HG03064 (cell line): ENCODE results near the gene SLC25A14.
"Not testable (repeated sequence)": the region's sequence is repeated elsewhere in the genome, so short reads cannot be mapped to it uniquely, and the experiment has no call there.

Experiments used
- ATAC-seq: cut with Tn5 transposase; IDR thresholded peaks from one replicate; pipeline ENCODE4 v1.9.1; 2021; ENCODE audit warnings: low read depth; ENCODE audit not compliant: unreplicated experiment

The SLC25A14 gene, protein sequence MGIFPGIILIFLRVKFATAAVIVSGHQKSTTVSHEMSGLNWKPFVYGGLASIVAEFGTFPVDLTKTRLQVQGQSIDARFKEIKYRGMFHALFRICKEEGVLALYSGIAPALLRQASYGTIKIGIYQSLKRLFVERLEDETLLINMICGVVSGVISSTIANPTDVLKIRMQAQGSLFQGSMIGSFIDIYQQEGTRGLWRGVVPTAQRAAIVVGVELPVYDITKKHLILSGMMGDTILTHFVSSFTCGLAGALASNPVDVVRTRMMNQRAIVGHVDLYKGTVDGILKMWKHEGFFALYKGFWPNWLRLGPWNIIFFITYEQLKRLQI

DNA sequence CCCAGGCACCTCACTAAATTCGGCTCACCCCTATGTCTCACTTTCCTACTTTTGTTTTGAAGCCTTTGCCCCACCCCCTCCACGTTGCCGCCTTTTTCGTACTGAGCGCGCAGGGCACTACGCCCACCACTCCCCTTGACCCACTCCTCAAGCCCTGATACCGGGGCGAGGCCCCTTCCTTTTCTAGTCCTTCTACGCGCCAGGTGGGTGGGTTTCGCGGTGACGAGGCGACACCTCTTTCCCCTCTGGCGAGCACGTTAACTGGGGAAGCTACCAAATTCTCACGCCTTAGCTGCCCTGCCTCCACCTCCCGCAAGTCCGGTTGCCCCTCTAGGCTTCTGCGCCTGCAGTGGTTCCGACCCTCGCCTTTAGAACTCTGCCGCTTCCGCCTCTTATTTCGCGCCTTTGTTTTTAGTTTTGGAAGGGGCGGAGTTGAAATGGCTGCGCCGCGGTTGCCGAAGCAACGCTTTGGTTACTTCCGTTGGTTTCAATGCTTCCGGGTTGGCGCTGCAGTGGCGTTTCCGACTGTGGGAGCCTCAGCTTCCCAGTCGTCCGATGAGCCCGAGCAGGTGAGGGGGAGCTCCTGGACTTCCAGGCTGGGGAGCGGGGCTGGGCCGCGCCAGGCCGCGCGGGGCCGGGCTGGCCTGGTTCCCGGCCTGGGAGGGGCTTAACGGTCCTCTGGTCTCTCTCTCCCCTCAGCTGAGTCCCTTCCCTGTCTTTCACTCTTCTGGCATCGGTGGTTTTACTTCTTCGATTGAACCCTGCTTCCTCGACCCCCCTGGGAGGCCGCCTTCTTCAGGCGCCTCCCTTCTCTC is at the start of gene SLC25A14:
TSS of gene SLC25A14 (plus strand) at position 512 of the 815 bp plus-strand sequence. CDS start 360 bp downstream, outside the sequence.
- ATAC-seq = peak; percentile 99

GRCh38 chrX:130295519-130296296 is 44.0 kb upstream of the SLC25A14 start:
- ATAC-seq = no peak

DNA sequence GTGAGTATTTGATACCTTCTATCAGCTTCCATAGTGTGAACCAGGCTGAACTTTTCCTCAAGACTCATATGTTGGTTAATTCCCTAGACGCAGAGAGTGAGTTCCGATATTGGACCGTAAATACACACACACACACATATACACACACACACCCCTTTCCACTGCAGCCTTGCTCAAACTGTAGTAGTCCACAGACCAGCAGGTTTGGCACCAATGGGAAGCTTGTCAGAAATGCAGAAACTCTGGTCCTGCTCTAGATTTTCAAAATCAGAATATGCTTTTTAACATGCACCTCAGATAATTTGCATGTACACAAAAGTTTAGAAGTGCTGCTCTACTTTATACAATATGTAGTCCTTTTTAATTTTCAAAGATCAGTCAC is 43.4 kb upstream of the SLC25A14 start:
- no peak for ATAC-seq

GRCh38 chrX:130296743-130297142 is 43.0 kb upstream of the SLC25A14 start:
- ATAC-seq = no peak

DNA sequence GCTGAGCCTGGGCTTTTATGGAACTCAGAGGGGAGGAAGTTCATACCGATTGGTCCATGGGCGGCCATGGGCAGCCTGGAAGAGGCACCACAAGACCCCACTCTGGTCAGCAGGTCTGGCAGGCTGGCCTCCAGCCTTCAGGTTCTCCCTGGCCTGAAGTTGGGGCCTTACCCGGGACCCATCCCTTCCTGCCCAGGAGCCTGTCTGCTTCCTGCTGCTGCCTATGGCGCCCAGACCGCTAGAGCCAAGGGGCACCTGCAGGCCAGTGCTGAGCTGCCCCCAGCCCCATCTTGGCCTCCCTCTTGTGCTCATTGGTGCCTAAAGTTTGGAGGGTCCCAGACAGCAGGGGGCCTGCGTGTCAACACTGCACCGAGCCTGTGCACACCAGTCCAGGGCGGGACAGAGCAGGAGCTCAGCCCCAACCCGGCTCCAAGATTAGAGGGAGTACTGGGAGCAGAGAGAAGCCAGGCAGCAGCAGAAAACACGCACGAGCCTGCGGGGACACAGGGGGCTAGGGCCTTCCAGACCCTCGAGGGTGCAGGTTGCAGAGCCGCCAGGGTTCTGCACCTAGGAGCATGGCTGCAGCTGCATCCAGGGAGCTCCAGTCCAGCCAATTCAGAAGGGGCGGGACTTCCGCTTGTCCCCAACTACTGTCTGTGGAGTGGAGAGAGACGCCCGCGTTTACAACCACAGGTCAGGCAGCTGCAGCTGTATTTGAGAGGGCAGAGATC is 40.3 kb upstream of the SLC25A14 start:
- no peak for ATAC-seq

DNA sequence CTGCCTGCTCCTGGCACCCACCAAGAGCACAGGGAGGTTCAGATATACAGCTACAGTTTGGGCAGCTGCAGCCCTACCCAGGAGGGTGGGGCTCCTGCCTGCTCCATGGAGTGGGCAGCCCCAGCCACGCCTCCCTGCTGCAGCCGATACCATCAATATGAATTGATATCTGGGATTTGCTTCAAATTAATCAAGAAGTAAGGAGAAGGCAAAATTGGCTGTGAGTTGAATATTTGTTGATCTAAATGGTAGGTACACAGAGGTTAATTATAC is 39.8 kb upstream of the SLC25A14 start:
- ATAC-seq = no peak

DNA sequence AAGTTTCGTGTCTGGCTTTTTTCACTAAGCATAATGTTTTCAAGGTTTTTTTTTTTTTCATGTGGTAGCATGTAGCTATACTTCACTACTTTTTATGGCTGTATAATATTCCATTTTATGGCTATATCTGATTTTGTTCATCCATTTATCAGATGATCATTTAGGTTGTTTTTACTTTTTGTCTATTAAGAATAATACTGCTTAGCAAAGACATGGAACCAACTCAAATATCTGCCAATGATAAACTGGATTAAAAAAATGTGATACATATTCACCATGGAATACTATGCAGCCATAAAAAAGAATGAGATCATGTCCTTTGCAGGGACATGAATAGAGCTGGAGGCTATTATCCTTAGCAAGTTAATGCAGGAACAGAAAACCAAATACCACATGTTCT is 38.3 kb upstream of the SLC25A14 start:
- ATAC-seq = no peak

DNA sequence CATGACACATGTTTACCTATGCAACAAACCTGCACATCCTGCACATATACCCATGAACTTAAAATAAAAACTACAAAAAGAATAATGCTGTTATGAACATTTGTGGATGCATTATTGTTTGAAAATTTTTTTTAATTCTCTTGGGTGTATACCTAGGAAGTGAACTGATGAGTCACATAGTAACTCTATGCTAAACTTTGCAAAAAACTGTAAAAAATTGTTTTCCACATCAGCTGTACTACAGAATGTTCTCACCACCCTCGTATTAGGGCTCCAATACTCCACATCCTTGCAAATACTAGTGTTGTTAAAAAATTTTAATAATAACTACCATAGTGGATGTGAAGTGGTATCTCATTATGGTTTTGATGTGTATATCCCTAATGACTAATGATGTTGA is 37.7 kb upstream of the SLC25A14 start:
- no peak for ATAC-seq

DNA sequence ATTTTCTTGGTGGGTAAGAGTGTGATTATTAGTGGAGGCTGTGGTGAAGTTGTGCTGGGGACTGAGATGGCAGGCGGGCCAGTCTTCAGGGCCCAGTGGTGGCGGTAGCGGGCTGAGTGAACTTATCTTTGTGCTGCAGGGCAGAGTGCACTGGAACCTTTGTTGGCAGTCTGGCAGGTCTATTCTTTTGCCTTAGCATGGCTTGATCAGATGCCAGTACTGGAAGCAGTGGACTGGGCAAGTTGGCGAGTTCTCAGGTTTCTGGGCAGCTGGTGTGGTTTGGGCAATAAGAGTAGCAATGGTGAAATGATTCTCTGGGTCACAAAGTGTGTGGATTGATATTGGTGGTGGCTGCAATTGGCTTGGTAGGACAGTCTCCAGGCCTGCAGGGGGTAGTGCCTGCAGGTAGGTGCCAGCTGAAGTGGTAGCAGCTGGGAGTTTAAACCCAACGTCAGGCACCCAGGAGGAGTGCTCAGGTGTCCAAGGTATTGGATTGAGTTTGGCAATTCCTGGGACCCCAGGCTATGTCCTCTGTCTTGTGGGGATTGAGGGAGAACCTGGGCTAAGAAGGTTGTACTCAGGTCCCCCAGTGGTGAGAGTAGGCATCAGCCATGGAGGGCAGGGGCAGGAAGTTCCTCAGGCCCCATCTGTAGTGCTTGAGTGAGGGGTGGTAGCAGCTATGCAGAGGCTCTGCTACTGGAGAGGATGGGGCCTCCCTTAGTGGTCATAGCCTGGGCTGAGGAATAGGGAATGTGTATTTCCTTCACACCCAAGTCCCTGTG is 34.9 kb upstream of the SLC25A14 start:
- no peak for ATAC-seq

DNA sequence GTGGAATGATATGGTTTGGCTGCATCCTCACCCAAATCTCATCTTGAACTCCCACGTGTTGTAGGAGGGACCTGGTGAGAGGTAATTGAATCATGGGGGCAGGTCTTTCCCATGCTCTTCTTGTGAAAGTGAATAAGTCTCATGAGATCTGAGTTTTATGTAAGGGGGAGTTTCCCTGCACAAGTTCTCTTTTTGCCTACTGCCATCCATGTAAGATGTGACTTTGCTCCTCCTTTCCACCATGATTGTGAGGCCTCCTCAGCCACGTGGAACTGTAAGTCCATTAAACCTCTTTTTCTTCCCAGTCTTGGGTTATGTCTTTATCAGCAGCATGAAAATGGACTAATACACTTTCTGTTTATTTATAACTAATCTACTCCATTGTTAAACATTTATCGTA is 19.8 kb upstream of the SLC25A14 start:
- not testable (repeated sequence) for ATAC-seq

DNA sequence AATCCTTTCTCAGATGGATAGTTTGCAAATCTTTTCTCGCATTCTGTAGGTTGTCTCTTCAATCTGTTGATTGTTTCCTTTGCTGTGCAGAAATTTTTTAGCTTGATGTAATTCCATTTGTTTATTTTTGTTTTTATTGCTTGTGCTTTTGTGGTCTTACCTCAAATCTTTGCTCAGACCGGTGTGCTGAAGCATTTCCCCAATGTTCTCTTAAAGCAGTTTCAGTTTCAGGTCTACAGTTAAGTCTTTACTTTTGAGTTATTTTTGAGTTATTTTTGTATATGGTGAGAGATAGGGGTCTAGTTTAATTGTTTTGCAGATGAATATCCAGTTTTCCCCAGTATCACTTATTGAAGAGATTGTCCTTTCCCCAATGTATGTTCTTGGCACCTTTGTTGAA is 18.2 kb upstream of the SLC25A14 start:
- ATAC-seq = no peak

GRCh38 chrX:130330146-130330545 is 9.6 kb upstream of the SLC25A14 start:
- no peak for ATAC-seq

GRCh38 chrX:130330706-130331105 is 9.0 kb upstream of the SLC25A14 start:
- ATAC-seq = no peak

GRCh38 chrX:130336531-130336930 is 3.2 kb upstream of the SLC25A14 start:
- no peak for ATAC-seq

- not testable (repeated sequence) for ATAC-seq
These were observed 850 bp upstream of the SLC25A14 start for GRCh38 chrX:130338869-130339268.

DNA sequence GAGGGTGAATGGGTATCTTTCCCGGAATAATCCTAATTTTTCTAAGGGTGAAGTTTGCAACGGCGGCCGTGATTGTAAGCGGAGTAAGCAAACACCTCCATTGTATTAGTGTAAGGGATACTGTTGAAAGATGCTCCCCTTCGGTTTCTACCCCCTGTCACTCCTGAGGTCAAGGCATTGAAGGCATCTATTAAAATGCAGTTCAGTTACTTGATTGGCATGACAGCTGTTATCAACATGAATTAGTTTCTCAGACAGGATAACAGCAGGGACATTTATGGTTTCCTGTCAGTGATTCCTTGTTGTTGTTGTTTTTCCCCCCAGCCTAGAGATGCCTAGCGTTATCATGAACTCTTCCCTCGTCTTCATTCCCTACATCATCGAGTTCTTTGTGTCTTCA is 552 bp downstream of the SLC25A14 start:
- no peak for ATAC-seq

DNA sequence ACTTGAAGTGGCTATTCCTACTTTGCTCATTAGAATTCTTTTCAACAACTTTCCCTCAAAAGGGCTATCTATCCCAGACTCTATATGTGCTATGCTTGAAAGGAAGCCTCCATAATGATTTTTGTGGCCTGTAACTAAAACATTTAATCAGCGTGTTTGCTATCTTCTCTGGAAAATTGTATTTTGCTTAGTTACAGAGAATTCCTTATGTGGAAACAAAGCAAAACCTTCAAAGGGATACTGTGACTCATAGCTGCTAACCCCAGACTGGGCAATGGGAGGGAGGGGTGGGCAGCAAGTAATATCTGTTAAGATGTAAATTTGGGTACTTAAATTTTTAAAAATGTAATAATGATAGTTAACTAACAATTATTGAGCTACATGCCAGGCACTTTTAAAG is 3.7 kb downstream of the SLC25A14 start:
- ATAC-seq = no peak

GRCh38 chrX:130347321-130347720 is 7.6 kb downstream of the SLC25A14 start:
- no peak for ATAC-seq

DNA sequence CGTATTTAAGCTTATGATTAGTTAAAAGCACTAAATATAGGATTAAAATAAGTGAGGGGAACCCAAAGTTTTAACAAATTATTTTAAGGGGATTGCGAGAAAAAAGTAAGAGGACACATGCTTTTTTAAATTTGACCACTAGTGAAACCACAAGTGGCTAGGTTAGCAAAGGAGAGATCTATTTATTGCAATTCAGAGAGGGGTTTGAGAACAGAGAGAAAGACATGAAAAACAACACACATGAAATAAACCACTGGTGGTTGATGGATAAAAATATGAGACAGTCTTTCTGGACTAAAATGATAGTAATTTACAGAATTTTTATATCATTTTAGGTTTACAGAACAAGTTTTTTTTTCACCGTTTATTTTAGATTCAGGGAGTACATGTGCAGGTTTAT is 11.8 kb downstream of the SLC25A14 start:
- ATAC-seq = no peak

- not testable (repeated sequence) for ATAC-seq
These were observed 12.3 kb downstream of the SLC25A14 start for GRCh38 chrX:130352050-130352449.
